ENCODE data around the gene SYTL1. TPM values are rescaled to one million over a fixed set of nuclear protein-coding genes. Genes with fewer than 3 reads are reported as not detected.
A peak's percentile ranks its signal among the peaks of the same experiment; 100 is the strongest.

Gene SYTL1
- total RNA-seq, 4 donors from 2014 or later: 5.2 to 9.2 (median 6.9) TPM

- no peak for TF ChIP-seq POLR2A (IDR thresholded peaks at IDR 0.05)
- TF ChIP-seq POLR2AphosphoS5 (IDR thresholded peaks at IDR 0.05): no peak
- TF ChIP-seq EP300 (IDR thresholded peaks at IDR 0.05; ENCODE audit: low read depth): no peak
- TF ChIP-seq, protein P1, sequence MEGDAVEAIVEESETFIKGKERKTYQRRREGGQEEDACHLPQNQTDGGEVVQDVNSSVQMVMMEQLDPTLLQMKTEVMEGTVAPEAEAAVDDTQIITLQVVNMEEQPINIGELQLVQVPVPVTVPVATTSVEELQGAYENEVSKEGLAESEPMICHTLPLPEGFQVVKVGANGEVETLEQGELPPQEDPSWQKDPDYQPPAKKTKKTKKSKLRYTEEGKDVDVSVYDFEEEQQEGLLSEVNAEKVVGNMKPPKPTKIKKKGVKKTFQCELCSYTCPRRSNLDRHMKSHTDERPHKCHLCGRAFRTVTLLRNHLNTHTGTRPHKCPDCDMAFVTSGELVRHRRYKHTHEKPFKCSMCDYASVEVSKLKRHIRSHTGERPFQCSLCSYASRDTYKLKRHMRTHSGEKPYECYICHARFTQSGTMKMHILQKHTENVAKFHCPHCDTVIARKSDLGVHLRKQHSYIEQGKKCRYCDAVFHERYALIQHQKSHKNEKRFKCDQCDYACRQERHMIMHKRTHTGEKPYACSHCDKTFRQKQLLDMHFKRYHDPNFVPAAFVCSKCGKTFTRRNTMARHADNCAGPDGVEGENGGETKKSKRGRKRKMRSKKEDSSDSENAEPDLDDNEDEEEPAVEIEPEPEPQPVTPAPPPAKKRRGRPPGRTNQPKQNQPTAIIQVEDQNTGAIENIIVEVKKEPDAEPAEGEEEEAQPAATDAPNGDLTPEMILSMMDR (IDR thresholded peaks at IDR 0.05): no peak
- no peak overlapping the region for H3K4me3 ChIP-seq
- 80% methylated on average over 3 of the region's 18 CpGs; no CpG with 5 or more reads in 1 of the 2 donors for WGBS, 2 donors (ENCODE audit: low coverage in 1 of 2)
Observed at GRCh38 chr1:27393641-27394281, 51.9 kb downstream of the SYTL1 start.

GRCh38 chr1:27394282-27394658 is 52.4 kb downstream of the SYTL1 start:
- no peak overlapping the region for H3K4me3 ChIP-seq
- intact Hi-C loops (cut with DNase I; ENCODE audit: low total_unique reads): loop anchor here (2.0 to 5.0 kb wide), 2 partner anchors 37 to 92 kb away; no protein-coding TSS in a partner anchor
- no peaks in the 10 kb centered on the region for H3K36me3 ChIP-seq
- peaks cover 7% of the 10 kb centered on the region for H3K27me3 ChIP-seq
- in situ Hi-C loops (cut with MboI; ENCODE audit: low pct_ligation_motif_present in 1 of 4, low pct_unique_long_range_greater_than_20kb in 1 of 4, low sequenced_read_pairs in 3 of 4): loop anchor here (5.0 to 10.0 kb wide), 2 partner anchors 92 to 211 kb away; partner anchors contain the start of gene AHDC1 (in 1 of the 4)
- H3K27ac ChIP-seq: no peak overlapping the region
- 95 to 97% methylated on average over 7 to 8 of the region's 9 CpGs for WGBS, 2 donors (ENCODE audit: low coverage in 1 of 2)
- peaks cover 16 to 34% (median 18%) of the 10 kb centered on the region in 4 donors for H3K4me1 ChIP-seq
- H3K9me3 ChIP-seq: no peaks in the 10 kb centered on the region
- TF ChIP-seq, protein P1 (IDR thresholded peaks at IDR 0.05): no peak
- TF ChIP-seq POLR2A (IDR thresholded peaks at IDR 0.05): no peak
- TF ChIP-seq EP300 (IDR thresholded peaks at IDR 0.05; ENCODE audit: low read depth): no peak
- TF ChIP-seq POLR2AphosphoS5 (IDR thresholded peaks at IDR 0.05): no peak
- no peak for DNase-seq

More at GRCh38 chr1:27393641-27394281, 51.9 kb downstream of the SYTL1 start:
- in situ Hi-C loops (cut with MboI; ENCODE audit: low pct_ligation_motif_present in 1 of 4, low pct_unique_long_range_greater_than_20kb in 1 of 4, low sequenced_read_pairs in 3 of 4): loop anchor here (5.0 to 10.0 kb wide), 2 partner anchors 91 to 211 kb away; partner anchors contain the start of gene AHDC1 (in 1 of the 4)
- DNase-seq: no peak
- no peaks in the 10 kb centered on the region for H3K9me3 ChIP-seq
- no peaks in the 10 kb centered on the region for H3K36me3 ChIP-seq
- intact Hi-C loops (cut with DNase I; ENCODE audit: low total_unique reads): loop anchor here (2.0 to 5.0 kb wide), 2 partner anchors 37 to 91 kb away; no protein-coding TSS in a partner anchor
- H3K27ac ChIP-seq: no peak overlapping the region
- H3K4me1 ChIP-seq: peaks cover 16 to 29% (median 18%) of the 10 kb centered on the region in 4 donors
- peaks cover 7% of the 10 kb centered on the region for H3K27me3 ChIP-seq

DNA sequence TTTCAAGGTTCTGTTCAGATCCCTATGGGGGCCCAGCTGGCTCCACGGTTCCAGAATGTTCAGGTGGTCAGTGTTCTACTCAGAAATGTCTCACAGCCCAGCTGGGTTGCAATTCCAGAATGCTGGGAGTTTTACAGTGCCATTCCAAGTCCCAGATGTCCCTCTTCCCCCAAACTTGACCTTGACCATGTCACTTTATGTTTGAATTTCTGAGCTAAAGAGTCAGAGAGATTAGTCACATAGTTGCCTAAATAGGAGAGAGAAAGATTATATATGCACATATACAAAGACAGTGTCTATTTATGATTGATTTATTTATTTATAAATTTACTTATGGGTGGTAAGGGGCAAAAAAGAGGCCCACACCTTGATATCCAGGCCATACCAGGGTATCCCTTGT is 53.1 kb downstream of the SYTL1 start:
- Histone ChIP-seq H3K4me1 (peaks cover 16 to 36% (median 18%) of the 10 kb centered on the region in 4 donors), H3K27ac (no peak overlapping the region), H3K4me3 (no peak overlapping the region), H3K27me3 (peaks cover 7% of the 10 kb centered on the region), H3K9me3 (no peaks in the 10 kb centered on the region), H3K36me3 (no peaks in the 10 kb centered on the region)
- DNase-seq: no peak
- WGBS, 2 donors (ENCODE audit: low coverage in 1 of 2): 78% methylated on average over 1 of the region's 1 CpG; no CpG with 5 or more reads in 1 of the 2 donors
- TF ChIP-seq POLR2A (IDR thresholded peaks at IDR 0.05) (no peak), EP300 (IDR thresholded peaks at IDR 0.05; ENCODE audit: low read depth) (no peak), POLR2AphosphoS5 (IDR thresholded peaks at IDR 0.05) (no peak)
- TF ChIP-seq, protein P1 (IDR thresholded peaks at IDR 0.05): no peak
- intact Hi-C loops (cut with DNase I; ENCODE audit: low total_unique reads): loop anchor here (2.0 to 5.0 kb wide), 2 partner anchors 38 to 93 kb away; no protein-coding TSS in a partner anchor
- in situ Hi-C loops (cut with MboI; ENCODE audit: low pct_ligation_motif_present in 1 of 4, low pct_unique_long_range_greater_than_20kb in 1 of 4, low sequenced_read_pairs in 3 of 4): loop anchor here (5.0 to 10.0 kb wide), 2 partner anchors 93 to 210 kb away; partner anchors contain the start of gene AHDC1 (in 1 of the 4)

DNA sequence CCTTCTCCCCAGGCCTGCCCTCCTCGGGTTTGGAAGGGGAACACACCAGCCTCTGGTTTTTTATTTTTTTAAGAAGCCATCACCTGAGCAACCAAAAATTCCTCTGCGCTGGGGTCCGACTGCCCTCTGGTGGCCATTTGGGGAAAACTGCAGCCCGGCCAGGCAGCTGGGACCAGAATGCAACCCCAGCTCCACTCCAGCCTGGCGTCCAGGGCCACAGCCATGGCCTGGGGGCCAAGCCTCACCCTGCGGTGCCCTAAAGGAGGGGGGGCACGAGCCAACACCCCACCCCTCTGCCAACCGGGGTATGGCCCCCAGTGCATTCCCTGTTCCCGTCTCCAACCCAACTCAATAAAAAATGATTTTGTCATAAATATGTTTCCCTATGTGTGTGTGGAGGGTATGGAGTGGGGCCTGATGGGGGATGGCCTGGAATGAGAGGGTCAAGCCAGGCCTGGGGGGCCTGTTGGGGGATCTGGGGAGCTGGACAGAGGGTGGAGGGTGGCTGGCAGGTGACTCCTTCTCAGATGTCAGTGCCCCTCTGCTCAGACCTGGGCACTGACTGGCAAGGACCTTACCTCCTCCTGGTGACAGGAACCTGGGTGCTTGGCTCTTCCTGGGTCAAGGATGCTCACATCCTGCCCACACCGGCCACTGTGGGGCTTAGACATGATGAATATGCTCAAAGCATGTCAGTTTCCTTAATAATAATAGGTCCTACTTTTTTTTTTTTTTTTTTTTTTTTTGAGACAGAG is 53.8 kb downstream of the SYTL1 start:
- in situ Hi-C loops (cut with MboI; ENCODE audit: low pct_ligation_motif_present in 1 of 4, low pct_unique_long_range_greater_than_20kb in 1 of 4, low sequenced_read_pairs in 3 of 4) (loop anchor here in 1 of 4 donors (10.0 kb wide), 1 partner anchor 209 kb away; the partner anchor contains the start of gene AHDC1), intact Hi-C loops (cut with DNase I; ENCODE audit: low total_unique reads) (loop anchor here (2.0 kb wide), 1 partner anchor 39 kb away; no protein-coding TSS in a partner anchor)
- Histone ChIP-seq H3K27ac (no peak overlapping the region), H3K4me1 (peaks cover 16 to 36% (median 18%) of the 10 kb centered on the region in 4 donors), H3K9me3 (no peaks in the 10 kb centered on the region), H3K27me3 (peaks cover 6% of the 10 kb centered on the region), H3K36me3 (no peaks in the 10 kb centered on the region), H3K4me3 (no peak overlapping the region)
- WGBS, 2 donors (ENCODE audit: low coverage in 1 of 2): 0 to 4% methylated on average over 1 to 10 of the region's 10 CpGs
- TF ChIP-seq, protein P1 (IDR thresholded peaks at IDR 0.05): peak; percentile 93 to 98 (median 96)
- TF ChIP-seq POLR2AphosphoS5 (IDR thresholded peaks at IDR 0.05): no peak
- no peak for TF ChIP-seq POLR2A (IDR thresholded peaks at IDR 0.05)
- DNase-seq: peak; percentile 78

Measured in transverse colon (tissue), 4 donors.